NOMO-1 treated with dmso at 0.1 percent for 144 hours (cell line): ENCODE results near the gene NPTXR.

ENCODE experiments used
- DNase-seq: peaks from one replicate; lab custom pipeline; 2025; ENCODE audit not compliant: unreplicated experiment; lab: John Stamatoyannopoulos, UW

The NPTXR gene

GRCh38 chr22:38843657-38844314, at the start of gene NPTXR:
Gene NPTXR (minus strand): TSS chr22:38844028.
- DNase-seq = peak; percentile 31

- no peak for DNase-seq
Measured at GRCh38 chr22:38891256-38891655, 47.4 kb upstream of the NPTXR start.

- DNase-seq = no peak
Measured at GRCh38 chr22:38890377-38890776, 46.5 kb upstream of the NPTXR start.

- no peak for DNase-seq
Measured at GRCh38 chr22:38886333-38886732, 42.5 kb upstream of the NPTXR start.

- no peak for DNase-seq
Measured at GRCh38 chr22:38882972-38883622, 39.3 kb upstream of the NPTXR start.

GRCh38 chr22:38881997-38882879, 38.4 kb upstream of the NPTXR start:
- DNase-seq = no peak

- no peak for DNase-seq
Measured at GRCh38 chr22:38881464-38881871, 37.6 kb upstream of the NPTXR start.

GRCh38 chr22:38879961-38880360, 36.1 kb upstream of the NPTXR start:
- DNase-seq = no peak

- no peak for DNase-seq
Measured at GRCh38 chr22:38879108-38879729, 35.4 kb upstream of the NPTXR start.

GRCh38 chr22:38878001-38878400, 34.2 kb upstream of the NPTXR start:
- no peak for DNase-seq

GRCh38 chr22:38874529-38875222, 30.8 kb upstream of the NPTXR start:
- no peak for DNase-seq

- no peak for DNase-seq
Measured at GRCh38 chr22:38873469-38874411, 29.9 kb upstream of the NPTXR start.

- DNase-seq = no peak
Measured at GRCh38 chr22:38872831-38873248, 29.0 kb upstream of the NPTXR start.

- DNase-seq = peak; percentile 80
Measured at GRCh38 chr22:38872172-38872830, 28.5 kb upstream of the NPTXR start, which contains the start of gene CBX6. Gene CBX6 (minus strand): TSS chr22:38872216. CDS start chr22:38872190, 26 bp downstream.

GRCh38 chr22:38871360-38872171, 27.7 kb upstream of the NPTXR start:
- DNase-seq = no peak

- no peak for DNase-seq
Measured at GRCh38 chr22:38870791-38871359, 27.0 kb upstream of the NPTXR start.

GRCh38 chr22:38870312-38870741, 26.5 kb upstream of the NPTXR start:
- peak; percentile 48 for DNase-seq

- DNase-seq = no peak
Measured at GRCh38 chr22:38869663-38870062, 25.8 kb upstream of the NPTXR start.
